Right lobe of liver (tissue), 4 donors: ENCODE results near the gene ADGRD1.

Experiments
- POLR2A ChIP-seq: fragments of 450-650 bp; IDR thresholded peaks from one replicate; pipeline ENCODE4 v1.6.1; 2017; ENCODE audit warnings: antibody characterized with exemption, mild to moderate bottlenecking
- TF ChIP-seq, protein P1 (sequence below), 4 donors: fragments of 200-600 bp in 3 of 4; fragments of 450-650 bp in 1 of 4; IDR thresholded peaks; one replicate each; pipeline versions ENCODE4 v1.5.1 to v1.8.0; 2016 to 2022; ENCODE audit warnings: antibody characterized with exemption in 4 of 4, mild to moderate bottlenecking in 2 of 4
- donor health status: DM: no; HTN: no; CAD: no.
- donor health status: DM: no; HTN: no; CAD: no.
- donor health status: DM: no; HTN: yes; CAD: no.

GRCh38 chr12:131140069-131140435, 186.3 kb downstream of the ADGRD1 start:
- TF ChIP-seq, protein P1, sequence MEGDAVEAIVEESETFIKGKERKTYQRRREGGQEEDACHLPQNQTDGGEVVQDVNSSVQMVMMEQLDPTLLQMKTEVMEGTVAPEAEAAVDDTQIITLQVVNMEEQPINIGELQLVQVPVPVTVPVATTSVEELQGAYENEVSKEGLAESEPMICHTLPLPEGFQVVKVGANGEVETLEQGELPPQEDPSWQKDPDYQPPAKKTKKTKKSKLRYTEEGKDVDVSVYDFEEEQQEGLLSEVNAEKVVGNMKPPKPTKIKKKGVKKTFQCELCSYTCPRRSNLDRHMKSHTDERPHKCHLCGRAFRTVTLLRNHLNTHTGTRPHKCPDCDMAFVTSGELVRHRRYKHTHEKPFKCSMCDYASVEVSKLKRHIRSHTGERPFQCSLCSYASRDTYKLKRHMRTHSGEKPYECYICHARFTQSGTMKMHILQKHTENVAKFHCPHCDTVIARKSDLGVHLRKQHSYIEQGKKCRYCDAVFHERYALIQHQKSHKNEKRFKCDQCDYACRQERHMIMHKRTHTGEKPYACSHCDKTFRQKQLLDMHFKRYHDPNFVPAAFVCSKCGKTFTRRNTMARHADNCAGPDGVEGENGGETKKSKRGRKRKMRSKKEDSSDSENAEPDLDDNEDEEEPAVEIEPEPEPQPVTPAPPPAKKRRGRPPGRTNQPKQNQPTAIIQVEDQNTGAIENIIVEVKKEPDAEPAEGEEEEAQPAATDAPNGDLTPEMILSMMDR (IDR thresholded peaks at IDR 0.05) = no peak
- no peak for TF ChIP-seq POLR2A
